GM18499 (cell line): ENCODE data around the gene DCPS.
"Not testable (repeated sequence)": the region's sequence is repeated elsewhere in the genome, so short reads cannot be mapped to it uniquely, and the experiment has no call there.

ENCODE experiments used
- ATAC-seq: cut with Tn5 transposase; IDR thresholded peaks from one replicate; pipeline ENCODE4 v1.9.1; 2021; ENCODE audit warnings: moderate number of reproducible peaks; ENCODE audit not compliant: insufficient read depth, unreplicated experiment

The DCPS gene, protein sequence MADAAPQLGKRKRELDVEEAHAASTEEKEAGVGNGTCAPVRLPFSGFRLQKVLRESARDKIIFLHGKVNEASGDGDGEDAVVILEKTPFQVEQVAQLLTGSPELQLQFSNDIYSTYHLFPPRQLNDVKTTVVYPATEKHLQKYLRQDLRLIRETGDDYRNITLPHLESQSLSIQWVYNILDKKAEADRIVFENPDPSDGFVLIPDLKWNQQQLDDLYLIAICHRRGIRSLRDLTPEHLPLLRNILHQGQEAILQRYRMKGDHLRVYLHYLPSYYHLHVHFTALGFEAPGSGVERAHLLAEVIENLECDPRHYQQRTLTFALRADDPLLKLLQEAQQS

DNA sequence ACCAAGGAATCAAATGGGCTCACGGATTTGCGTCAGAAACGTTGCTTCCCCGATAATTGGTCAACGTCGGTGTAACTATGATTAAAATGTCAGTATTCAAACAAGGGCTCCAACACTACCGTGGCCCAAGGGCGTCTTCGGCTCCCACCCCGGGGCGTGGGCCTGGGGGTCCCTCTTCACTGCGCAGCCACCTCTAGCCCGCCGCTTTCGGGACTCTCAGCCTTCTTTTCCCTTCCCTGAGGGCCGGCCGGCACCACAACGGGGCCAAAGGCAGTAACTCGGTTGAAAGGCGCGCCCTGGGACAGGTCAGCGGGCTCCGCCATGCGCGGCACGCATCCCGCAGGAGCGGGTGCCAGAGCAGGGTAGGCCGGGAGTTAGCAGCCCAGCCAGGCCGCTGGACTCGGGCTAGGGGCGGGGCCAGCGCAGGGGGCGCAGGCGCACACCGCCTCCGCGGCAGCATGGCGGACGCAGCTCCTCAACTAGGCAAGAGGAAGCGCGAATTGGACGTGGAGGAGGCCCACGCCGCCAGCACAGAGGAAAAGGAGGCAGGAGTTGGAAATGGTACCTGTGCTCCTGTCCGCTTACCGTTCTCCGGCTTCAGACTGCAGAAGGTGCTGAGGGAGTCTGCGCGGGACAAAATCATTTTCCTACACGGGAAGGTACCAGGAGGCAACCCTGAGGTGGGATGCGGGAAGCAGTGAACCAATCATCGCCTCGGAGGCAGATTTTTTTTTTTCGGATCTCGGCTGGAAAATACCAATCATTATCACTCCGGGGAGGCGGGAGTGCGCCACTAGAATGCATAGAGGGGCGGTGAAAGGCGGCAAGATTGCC lies at the start of gene DCPS:
DCPS (plus strand) TSS at position 438 of the 834 bp plus-strand sequence; CDS start at position 459, 21 bp downstream.
- peak; percentile 65 for ATAC-seq

DNA sequence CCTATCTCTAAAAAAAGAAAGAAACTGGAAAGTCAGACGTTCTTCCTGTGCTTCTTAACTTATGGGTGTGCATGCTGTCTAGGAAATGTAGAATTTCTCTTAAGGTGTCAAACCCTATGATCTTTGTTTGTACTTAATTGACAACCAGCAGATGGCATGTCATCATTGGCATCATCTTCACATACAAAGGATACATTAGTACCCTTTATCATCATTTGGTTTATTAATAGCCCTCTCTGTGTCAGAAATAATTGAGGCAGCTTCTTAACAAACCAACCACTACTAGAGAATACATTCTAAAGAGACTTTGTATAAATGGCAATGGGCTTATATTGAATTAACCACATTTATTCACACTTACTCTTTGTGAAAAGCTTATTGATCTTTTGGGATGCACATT lies 49.0 kb upstream of the DCPS start:
- no peak for ATAC-seq

GRCh38 chr11:126255507-126255906 lies 48.4 kb upstream of the DCPS start:
- ATAC-seq = not testable (repeated sequence)

DNA sequence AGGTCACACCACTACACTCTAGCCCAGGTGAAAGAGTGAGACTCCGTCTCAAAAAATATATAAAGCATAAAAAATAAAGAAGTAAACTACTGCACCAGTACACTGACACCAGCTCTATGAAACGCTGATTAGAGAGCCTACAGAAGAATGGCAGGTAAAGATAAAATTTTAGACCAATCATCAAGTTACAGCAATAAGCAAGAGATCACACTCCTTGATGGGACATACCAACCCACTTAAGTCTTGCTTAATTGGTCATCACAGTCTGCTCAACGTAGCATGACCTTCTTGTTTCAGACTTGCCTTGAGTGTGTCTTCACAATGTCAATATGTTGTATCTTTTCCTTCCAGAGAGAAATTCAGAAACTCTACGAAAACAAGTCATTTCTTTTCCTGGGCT lies 47.6 kb upstream of the DCPS start:
- ATAC-seq = no peak

- no peak for ATAC-seq
Measured at GRCh38 chr11:126257144-126257543, 46.7 kb upstream of the DCPS start.

- ATAC-seq = no peak
Measured at GRCh38 chr11:126257764-126258163, 46.1 kb upstream of the DCPS start.

- ATAC-seq = no peak
Measured at GRCh38 chr11:126262216-126262615, 41.6 kb upstream of the DCPS start.

DNA sequence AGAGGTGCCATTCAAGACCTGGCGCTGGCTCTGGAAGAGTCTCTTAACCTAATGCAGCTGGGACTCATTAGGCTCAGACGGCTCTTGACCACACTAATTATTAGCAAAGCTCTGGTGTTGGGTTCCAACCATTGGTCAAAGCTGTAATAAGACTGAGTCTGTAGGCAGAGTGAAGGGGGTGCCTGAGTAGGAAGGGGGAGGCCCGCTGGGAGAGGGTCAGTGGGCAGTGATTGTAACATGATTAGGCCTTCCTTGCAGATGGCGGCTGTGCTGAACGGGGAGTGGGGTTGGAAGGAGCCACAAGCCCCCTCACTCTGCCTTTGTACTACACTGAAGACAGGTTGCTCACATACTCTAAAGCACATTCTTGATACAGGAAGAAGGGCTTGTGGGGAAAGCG lies 40.4 kb upstream of the DCPS start:
- no peak for ATAC-seq

GRCh38 chr11:126265811-126266210 lies 38.0 kb upstream of the DCPS start:
- ATAC-seq = no peak

DNA sequence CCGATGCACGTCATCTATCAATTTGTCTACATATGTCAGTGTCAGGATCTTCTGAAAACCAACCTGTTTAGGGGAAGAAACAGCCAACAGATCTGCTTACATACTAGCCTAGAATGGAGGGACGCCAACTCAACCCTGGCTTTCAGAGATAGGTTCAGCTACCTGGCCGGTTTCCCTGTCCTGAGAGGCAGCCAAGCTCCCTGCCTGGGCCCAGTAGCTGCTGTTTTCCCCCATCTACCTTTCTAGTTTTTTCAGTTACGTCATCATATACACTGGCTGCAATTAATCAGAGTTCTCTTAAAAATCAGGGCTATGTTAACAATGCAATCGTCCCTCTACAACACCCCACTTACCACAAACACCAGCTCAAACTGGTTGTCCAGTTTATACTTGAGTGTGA lies 36.2 kb upstream of the DCPS start:
- no peak for ATAC-seq

DNA sequence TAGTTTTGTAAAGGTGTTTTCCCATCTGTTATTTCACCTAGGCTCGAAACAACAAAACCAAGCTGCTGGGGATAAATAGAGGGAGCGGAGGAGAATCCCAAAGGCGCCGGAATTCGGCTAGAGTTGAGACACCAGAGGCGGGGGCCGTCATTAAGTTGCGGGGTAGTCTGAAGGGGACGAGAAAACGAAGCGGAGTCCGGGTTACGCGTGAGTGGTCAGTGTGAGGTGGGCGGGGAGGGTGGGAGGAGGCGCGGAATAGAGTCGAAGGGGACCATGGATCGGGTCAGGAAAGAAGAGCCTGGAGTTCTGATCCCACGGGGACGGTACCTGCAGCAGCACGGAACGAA lies 35.5 kb upstream of the DCPS start:
- no peak for ATAC-seq

GRCh38 chr11:126268708-126269579 lies 34.9 kb upstream of the DCPS start, which contains the start of the genes FOXRED1 and SRPRA:
TSS of gene FOXRED1 (plus strand) at chr11:126269154. CDS start at chr11:126269207, 53 bp downstream.
TSS of gene SRPRA (minus strand) at chr11:126268895. CDS start at chr11:126268804, 91 bp downstream.
- peak; percentile 94 for ATAC-seq

DNA sequence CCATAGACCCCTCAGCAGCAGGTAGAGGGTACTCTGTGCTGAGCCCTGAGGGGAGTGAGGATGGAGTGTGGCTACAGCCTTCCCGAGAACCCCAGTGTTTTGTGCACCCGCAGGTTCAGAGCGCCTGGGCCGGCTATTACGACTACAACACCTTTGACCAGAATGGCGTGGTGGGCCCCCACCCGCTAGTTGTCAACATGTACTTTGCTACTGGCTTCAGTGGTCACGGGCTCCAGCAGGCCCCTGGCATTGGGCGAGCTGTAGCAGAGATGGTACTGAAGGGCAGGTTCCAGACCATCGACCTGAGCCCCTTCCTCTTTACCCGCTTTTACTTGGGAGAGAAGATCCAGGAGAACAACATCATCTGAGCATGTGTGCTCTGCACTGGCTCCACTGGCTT lies 26.5 kb upstream of the DCPS start:
- ATAC-seq = no peak

GRCh38 chr11:126277780-126278179 lies 26.1 kb upstream of the DCPS start:
- no peak for ATAC-seq

GRCh38 chr11:126279191-126279590 lies 24.7 kb upstream of the DCPS start:
- no peak for ATAC-seq

DNA sequence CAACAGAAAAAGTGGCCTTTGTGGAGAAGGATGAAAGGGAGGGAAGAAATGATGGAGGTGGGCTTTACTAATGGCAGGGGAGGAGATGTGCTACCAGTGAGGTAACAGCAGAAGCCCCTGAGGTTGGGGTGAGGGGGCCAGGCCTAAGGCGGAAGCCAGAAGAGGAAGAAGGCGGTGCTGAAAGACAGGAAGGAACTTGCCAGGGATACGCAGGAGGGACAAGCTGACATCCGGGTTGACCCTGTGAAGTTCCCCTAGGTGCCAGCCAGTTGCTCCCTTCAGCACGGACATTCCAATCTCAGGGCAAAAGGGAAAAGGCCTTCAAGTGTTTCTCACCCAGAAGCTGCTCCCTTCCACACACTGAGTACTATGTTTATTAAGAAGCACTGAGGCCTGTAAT lies 23.3 kb upstream of the DCPS start:
- no peak for ATAC-seq

- ATAC-seq = no peak
Measured at GRCh38 chr11:126281245-126281644, 22.6 kb upstream of the DCPS start.

- no peak for ATAC-seq
Measured at GRCh38 chr11:126281666-126282175, 22.1 kb upstream of the DCPS start.

DNA sequence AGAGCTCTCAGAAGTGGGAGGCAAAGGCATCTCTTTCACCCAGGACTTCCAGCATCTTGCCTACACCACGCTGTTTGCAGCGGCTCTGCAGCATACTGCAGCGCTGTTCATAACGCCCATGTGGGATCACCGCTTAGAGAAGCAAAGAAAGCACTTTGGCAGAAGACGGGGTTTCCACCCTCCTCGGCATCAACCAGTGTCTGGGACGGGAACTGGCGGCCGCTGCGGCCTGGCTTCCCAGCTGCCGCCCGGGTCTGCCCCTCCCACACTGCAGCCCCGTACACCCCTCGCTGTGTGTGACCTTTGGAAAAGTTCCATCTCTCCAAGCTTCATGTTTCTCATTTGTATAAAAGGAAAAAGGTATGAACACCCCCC lies 21.5 kb upstream of the DCPS start:
- ATAC-seq = no peak
